ENCODE data around the gene NCKAP5. TPM values are rescaled to one million over a fixed set of nuclear protein-coding genes. Genes with fewer than 3 reads are reported as not detected.
A peak's percentile ranks its signal among the peaks of the same experiment; 100 is the strongest.

Gene NCKAP5
- total RNA-seq, 1 experiment from 2014 or later: 3.2 TPM

DNA sequence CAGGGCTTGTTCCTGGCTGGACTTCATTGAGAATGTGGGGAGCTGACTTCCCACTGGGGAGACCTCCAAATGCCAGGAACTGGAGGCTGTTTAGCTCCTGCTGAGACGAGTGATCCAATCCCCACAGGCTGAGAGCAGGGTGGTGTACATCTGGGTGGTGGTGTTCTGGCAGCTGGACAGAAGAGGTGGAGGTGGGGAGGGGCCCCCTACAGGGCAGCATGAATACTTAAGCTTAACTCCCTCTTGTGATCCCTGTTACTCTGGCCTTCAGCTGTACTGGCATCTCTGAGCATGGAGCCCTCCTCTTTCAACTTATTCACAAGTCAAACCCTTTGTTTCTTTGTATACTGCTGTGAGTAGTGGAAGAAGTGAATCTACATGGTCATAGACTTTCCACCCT, 730.5 kb downstream of the NCKAP5 start:
- no peak overlapping the region for H3K4me3 ChIP-seq (ENCODE audit: low read length)
- POLR2A ChIA-PET (ENCODE audit: unreplicated experiment): no interaction called here

DNA sequence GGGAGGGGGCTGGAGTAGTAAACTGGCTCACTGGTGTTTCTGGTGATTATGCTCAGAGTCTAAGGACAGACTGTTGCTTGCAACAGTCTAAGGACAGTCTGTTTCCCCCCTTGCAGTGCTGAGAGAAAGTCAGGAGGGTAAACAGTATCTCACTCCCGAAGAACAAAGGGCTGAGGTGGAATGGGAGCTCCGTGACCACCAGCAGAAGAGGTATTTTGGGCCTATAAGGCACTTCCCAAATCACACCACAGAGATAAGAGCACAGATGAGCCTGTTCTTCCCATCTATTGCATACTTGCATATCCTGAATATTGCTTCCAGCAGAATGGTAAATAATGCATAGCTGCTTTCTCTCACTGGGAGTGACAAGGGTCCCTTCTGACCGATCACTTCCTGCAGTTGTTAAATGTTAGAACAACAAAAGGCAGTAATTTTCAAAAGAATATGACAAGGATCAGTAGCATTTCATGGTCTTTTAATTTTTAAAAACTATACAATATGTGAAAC, 737.9 kb downstream of the NCKAP5 start:
- ATAC-seq (no peak), DNase-seq (no peak)
- H3K79me2 ChIP-seq (ENCODE audit: low read length): no peaks in the 10 kb centered on the region
- H3F3A ChIP-seq (ENCODE audit: low read length, unreplicated experiment): no peaks in the 10 kb centered on the region
- H3K36me3 ChIP-seq (ENCODE audit: low read depth, low read length): no peaks in the 10 kb centered on the region
- H3K4me1 ChIP-seq (ENCODE audit: insufficient read depth, low read length): no peaks in the 10 kb centered on the region
- H3K27me3 ChIP-seq (ENCODE audit: low read length): no peaks in the 10 kb centered on the region
- H4K20me1 ChIP-seq (ENCODE audit: low read length): no peaks in the 10 kb centered on the region
- no TSS peak for BruUV-seq (replicated peaks)
- TF ChIP-seq, protein P1, sequence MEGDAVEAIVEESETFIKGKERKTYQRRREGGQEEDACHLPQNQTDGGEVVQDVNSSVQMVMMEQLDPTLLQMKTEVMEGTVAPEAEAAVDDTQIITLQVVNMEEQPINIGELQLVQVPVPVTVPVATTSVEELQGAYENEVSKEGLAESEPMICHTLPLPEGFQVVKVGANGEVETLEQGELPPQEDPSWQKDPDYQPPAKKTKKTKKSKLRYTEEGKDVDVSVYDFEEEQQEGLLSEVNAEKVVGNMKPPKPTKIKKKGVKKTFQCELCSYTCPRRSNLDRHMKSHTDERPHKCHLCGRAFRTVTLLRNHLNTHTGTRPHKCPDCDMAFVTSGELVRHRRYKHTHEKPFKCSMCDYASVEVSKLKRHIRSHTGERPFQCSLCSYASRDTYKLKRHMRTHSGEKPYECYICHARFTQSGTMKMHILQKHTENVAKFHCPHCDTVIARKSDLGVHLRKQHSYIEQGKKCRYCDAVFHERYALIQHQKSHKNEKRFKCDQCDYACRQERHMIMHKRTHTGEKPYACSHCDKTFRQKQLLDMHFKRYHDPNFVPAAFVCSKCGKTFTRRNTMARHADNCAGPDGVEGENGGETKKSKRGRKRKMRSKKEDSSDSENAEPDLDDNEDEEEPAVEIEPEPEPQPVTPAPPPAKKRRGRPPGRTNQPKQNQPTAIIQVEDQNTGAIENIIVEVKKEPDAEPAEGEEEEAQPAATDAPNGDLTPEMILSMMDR (conservative IDR thresholded peaks at IDR 0.05; ENCODE audit: low read depth, low read length): no peak
- TF ChIP-seq EZH2phosphoT487 (IDR thresholded peaks at IDR 0.05; ENCODE audit: borderline replicate concordance, low read length) (no peak), EZH2 (IDR thresholded peaks at IDR 0.05; ENCODE audit: low read length, unreplicated experiment) (no peak)
- POLR2A ChIA-PET (ENCODE audit: unreplicated experiment): no interaction called here
- H3K4me2 ChIP-seq (ENCODE audit: low read length): no peak overlapping the region
- no peak overlapping the region for H3K9ac ChIP-seq (ENCODE audit: low read length)
- no peak overlapping the region for H3K27ac ChIP-seq (ENCODE audit: low read length)
- intact Hi-C loops (cut with micrococcal nuclease): no loop called here
- H3K9me2 ChIP-seq (replicated peaks; ENCODE audit: low read length): no peaks in the 10 kb centered on the region
- H3K9me3 ChIP-seq (ENCODE audit: low read length): no peaks in the 10 kb centered on the region
- H2AFZ ChIP-seq (ENCODE audit: low read length): no peak overlapping the region
- CTCF ChIA-PET: no interaction called here
- H3K4me3 ChIP-seq (ENCODE audit: low read length): no peak overlapping the region

More for the DNA sequence above, 730.5 kb downstream of the NCKAP5 start:
- ATAC-seq: no peak
- no peaks in the 10 kb centered on the region for H3K79me2 ChIP-seq (ENCODE audit: low read length)
- H2AFZ ChIP-seq (ENCODE audit: low read length): no peak overlapping the region
- intact Hi-C loops (cut with micrococcal nuclease): no loop called here
- H3K27ac ChIP-seq (ENCODE audit: low read length): no peak overlapping the region
- no peak overlapping the region for H3K4me2 ChIP-seq (ENCODE audit: low read length)
- H3K9me3 ChIP-seq (ENCODE audit: low read length): no peaks in the 10 kb centered on the region
- no TSS peak for BruUV-seq (replicated peaks)
- no peaks in the 10 kb centered on the region for H3K4me1 ChIP-seq (ENCODE audit: insufficient read depth, low read length)
- no peak for TF ChIP-seq EZH2phosphoT487 (IDR thresholded peaks at IDR 0.05; ENCODE audit: borderline replicate concordance, low read length)
- TF ChIP-seq EZH2 (IDR thresholded peaks at IDR 0.05; ENCODE audit: low read length, unreplicated experiment): no peak
- TF ChIP-seq, protein P1 (conservative IDR thresholded peaks at IDR 0.05; ENCODE audit: low read depth, low read length): peak; percentile 38; the same call in 1 of the 2 replicates
- no peaks in the 10 kb centered on the region for H3K9me2 ChIP-seq (replicated peaks; ENCODE audit: low read length)
- DNase-seq: peak; percentile 6
- no peaks in the 10 kb centered on the region for H4K20me1 ChIP-seq (ENCODE audit: low read length)
- H3F3A ChIP-seq (ENCODE audit: low read length, unreplicated experiment): no peaks in the 10 kb centered on the region
- no peaks in the 10 kb centered on the region for H3K27me3 ChIP-seq (ENCODE audit: low read length)
- CTCF ChIA-PET: no interaction called here
- H3K36me3 ChIP-seq (ENCODE audit: low read depth, low read length): no peaks in the 10 kb centered on the region
- no peak overlapping the region for H3K9ac ChIP-seq (ENCODE audit: low read length)

GRCh38 chr2:132825601-132826000, 742.7 kb downstream of the NCKAP5 start:
- TF ChIP-seq EZH2phosphoT487 (IDR thresholded peaks at IDR 0.05; ENCODE audit: borderline replicate concordance, low read length) (no peak), EZH2 (IDR thresholded peaks at IDR 0.05; ENCODE audit: low read length, unreplicated experiment) (no peak)
- TF ChIP-seq, protein P1 (conservative IDR thresholded peaks at IDR 0.05; ENCODE audit: low read depth, low read length): no peak
- no peak overlapping the region for H3K9ac ChIP-seq (ENCODE audit: low read length)
- H3K9me3 ChIP-seq (ENCODE audit: low read length): no peaks in the 10 kb centered on the region
- DNase-seq (no peak), ATAC-seq (no peak)
- H3K79me2 ChIP-seq (ENCODE audit: low read length): no peaks in the 10 kb centered on the region
- H3K9me2 ChIP-seq (replicated peaks; ENCODE audit: low read length): no peaks in the 10 kb centered on the region
- H3K27me3 ChIP-seq (ENCODE audit: low read length): no peaks in the 10 kb centered on the region
- H3F3A ChIP-seq (ENCODE audit: low read length, unreplicated experiment): no peaks in the 10 kb centered on the region
- peaks cover 5% of the 10 kb centered on the region for H3K4me1 ChIP-seq (ENCODE audit: insufficient read depth, low read length)
- CTCF ChIA-PET: no interaction called here
- no peaks in the 10 kb centered on the region for H3K36me3 ChIP-seq (ENCODE audit: low read depth, low read length)
- no peak overlapping the region for H3K27ac ChIP-seq (ENCODE audit: low read length)
- H3K4me3 ChIP-seq (ENCODE audit: low read length): no peak overlapping the region
- H4K20me1 ChIP-seq (ENCODE audit: low read length): no peaks in the 10 kb centered on the region
- POLR2A ChIA-PET (ENCODE audit: unreplicated experiment): no interaction called here
- H3K4me2 ChIP-seq (ENCODE audit: low read length): no peak overlapping the region
- BruUV-seq (replicated peaks): no TSS peak
- no peak overlapping the region for H2AFZ ChIP-seq (ENCODE audit: low read length)
- intact Hi-C loops (cut with micrococcal nuclease): no loop called here

Data from PC-3 (cell line).